NCI-H748 treated with DMSO at 0.1 percent for 48 hours (cell line): Measurements from ENCODE around the gene CES3.
"Not testable (repeated sequence)": the region's sequence is repeated elsewhere in the genome, so short reads cannot be mapped to it uniquely, and the experiment has no call there.

Experiments
- DNase-seq: peaks from one replicate; lab custom pipeline; 2025; lab: John Stamatoyannopoulos, UW

CES3 gene

DNA sequence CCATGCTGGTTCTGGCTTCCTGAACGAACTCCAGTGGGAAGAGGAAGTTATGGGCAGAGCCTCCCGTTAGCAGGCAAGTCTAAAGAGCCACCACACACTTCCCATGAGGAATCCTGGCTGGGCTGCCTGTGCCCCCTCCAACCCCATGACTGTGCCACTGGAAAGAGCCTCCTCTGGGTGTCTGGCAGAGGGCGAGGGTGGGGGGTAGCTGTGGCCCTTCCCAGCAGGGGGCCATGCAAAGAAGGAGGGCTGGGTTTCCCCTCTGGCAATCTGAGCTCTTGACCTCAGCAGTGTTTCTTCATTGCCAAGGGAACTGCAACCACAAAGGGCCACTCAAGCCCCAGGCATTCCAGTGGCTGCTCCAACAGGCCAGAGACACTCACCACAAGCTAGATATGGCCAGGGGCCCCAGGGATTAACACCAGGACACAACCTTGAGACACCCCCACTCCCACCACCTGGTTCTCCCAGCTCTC is 34.1 kb upstream of the CES3 start:
- DNase-seq: no peak

DNA sequence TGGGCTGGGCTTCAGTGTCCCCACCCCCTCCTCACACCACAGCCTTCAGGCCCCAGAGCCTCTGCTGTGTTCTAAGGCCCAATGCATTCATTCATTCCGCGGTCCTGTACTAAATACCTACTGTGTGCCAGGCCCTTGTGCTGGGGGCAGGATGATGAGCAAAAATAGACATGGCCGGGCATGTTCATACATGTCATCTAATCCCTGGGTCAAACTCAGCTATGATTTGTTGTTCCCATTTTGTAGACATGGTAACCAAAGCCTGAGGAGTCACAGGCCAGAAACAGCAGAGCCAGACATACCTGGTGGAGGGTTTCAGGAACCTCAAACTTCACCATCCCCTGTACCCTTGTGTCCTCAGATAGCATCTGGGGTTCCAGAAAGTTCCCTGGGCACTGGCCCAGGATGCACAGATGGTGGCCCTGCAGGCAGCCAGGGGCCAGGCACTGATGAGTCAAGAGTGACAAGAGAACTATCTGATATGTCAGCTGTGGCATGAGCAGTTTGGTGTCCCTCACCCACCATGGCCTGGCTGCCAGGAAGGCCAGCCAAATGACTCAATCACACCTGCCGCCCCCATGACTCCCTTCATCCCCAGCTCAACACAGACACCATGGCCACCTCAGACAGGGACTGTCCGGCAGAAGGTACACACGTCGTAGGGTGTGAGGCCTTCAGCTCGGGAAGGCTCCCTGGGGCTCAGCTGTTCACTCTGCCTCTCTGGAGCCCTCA is 33.0 kb upstream of the CES3 start:
- no peak for DNase-seq

DNA sequence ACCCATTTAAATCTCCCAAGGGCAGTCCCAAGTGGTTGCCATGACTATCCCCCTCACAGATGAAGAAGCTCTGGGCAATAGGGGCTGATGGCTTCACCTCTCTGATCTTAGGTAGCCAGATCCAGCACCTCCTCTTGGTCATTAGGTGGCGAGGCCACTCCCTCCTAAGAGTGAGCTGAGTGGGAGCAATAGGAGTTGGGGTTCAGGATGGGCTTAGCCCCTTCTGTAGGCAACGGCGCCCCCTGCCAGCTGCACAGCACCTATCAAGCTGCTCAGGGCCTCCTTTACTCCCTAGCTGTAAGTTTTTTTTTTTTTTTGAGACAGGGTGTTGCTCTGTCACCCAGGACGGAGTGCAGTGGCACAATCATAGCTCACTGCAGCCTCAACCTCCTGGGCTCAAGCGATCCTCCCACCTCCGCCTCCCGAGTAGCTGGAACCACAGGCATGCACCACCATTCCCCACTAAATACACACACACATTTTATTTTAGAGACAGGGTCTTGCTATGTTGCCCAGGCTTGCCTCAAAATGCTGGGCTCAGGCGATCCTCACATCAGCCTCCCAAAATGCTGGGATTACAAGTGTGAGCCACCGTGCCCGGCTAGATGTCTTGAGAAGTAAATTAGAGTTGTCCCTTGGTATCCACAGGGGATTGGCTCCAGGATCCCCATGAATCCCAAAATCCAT is 32.2 kb upstream of the CES3 start:
- no peak for DNase-seq

DNA sequence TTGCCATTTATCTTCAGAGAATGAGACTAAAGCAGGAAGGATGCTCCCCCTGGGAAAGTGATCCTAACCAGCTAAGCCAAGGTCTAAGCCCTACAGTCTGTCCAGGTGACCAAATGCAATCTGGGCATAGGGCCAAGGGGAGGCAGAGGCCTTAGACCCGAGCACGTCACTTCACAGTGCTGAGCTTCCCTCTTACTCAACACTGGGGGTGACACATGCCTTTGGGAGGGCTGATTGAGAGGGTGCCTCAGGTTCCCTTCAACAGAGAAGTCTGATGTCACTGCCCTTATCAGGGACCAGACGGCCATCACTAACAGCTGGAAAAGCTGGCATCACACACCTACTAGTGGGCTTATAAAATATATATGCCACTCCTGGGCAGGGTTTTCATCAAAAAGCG is 30.9 kb upstream of the CES3 start:
- no peak for DNase-seq

DNA sequence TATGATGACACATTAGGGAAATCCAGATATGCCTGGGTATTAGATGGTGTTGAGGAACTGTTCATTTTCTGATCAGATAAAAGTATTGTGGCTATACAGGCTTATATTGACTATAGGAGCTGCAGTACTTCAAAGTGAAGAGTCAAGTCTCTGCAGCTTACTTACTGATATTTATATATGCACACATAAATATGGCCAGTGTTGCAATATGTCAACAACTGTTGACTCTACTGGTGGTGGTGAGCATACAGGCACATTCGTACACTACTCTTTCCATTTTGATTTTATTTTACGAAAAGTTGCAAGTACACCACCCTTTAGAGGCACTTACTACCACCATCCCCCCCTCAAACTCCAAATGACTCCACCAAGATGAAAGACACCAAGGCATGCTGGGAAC is 29.4 kb upstream of the CES3 start:
- DNase-seq: no peak

DNA sequence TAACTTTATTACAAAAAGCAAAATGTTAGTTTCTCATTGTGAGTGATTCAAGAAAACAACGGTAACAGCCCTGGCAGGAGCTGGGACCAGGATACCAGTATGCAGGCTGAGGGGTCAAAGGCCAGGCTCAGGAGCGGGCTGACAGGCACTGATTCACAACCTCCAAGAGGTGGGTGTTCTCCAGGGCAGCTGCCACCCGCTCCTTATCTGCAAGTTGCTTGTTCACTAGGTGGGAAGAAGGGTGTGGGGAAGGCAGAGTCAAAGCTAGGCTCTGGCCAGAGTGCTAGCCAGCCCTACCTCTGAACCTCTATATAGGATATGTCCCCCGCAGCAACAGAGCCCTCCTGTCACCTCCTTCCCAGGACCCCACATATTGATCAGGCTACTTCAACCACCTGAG is 29.0 kb upstream of the CES3 start:
- DNase-seq: no peak

DNA sequence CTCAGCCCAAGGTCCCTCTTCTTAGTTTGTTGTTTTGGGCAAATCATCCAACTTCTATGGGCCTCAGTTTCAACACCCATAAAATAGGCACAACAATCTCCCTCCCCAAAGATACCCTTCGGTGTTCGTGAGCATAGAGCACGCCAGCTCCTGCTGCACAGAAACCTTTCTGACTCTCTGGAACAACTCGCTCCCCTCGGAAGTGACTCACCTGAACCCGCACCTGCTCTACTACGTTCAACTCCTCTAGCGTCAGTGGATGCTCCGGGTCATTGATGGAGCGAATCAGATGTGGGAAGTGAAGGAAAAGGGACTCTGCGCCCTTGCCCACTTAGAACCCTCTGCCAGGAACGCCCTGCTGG is 27.3 kb upstream of the CES3 start:
- no peak for DNase-seq

DNA sequence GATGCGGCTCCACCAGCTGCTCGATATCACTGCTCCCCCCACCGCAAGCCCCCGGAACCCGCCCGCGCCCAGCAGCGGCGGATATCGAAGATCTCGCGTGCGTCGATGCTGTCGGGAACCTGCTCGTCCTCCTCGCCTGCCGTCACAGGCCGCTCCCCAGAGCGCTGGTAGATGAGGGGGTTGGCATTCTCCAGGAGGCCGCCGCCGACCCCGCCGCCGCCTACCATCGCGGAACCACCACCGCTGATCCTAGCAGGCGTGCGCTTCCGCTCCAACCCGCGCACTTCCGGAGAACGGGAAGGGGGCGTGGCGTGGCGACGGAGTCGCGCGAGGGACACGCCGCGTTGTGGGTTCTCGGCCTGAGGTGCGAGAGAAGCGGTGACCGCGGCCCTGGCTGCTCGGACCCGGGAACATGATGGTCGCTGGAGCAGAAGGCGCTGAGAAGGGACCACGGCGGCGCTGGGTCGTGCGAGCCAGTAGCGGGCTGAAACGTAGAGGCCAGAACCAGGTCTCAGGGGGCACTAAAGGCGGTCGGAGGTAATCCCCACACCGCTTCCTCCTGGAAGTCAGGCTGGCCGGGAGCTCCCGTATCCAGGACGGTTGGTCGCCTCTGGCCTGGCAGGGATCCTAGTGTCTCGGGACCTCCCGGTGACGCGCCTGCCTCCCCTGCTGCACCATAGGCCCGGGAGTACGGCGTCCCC is 26.8 kb upstream of the CES3 start, which contains the start of gene CIAO2B:
Gene CIAO2B (minus strand): TSS at position 265 of the 701 bp plus-strand sequence. CDS start 38 bp downstream, at position 227.
- peak; percentile 18 for DNase-seq

DNA sequence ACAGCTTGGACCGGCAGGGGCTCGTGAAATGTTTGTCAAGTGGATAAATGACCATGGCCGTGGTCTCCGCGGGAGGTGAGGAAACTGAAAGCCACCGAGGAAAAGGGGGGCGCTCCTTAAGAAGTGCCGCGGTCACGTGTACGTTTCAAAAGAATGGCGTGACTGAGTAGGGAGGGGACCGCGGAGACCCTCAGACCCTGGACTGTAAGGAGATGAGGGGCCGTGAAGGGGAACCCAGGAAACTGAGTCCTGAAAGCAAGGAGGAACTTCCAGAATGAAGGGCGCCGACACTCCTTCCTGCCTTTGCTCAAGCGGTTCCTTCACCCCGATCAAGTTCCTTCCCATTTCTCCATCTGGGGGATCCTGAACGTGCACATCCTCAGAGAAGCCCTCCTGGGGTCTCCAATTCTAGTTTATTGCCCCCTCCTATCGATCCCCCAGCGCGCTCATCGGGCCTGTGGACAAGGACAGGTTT is 26.2 kb upstream of the CES3 start:
- DNase-seq: not testable (repeated sequence)

DNA sequence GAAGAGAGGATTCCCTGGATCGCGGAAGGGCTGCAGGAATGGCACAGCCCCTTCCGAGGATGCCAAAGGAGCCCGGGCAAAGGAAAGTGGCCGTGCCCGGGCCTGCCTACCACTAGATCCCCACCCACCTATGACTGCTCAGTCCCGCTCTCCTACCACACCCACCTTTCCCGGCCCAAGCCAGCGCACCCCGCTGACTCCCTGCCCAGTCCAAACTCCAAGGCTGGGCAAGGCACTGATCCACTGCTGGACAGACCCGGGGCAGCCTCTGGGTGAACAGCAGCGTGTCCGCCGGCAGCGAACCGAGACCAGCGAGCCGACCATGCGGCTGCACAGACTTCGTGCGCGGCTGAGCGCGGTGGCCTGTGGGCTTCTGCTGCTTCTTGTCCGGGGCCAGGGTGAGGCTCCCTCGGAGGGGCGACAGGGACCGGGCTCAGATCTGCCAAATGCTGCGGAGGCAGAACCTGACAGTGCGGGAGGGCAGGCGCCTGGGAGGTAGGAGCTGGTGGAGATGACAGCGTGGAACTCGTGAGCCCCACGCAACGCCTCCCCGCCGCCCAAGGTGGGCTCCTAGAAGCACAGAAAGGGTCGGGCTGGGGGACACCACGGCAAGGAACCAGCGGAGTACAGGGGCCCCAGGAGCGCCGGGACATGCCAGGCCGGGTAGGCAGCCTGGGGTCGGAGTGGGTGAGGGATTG is 25.6 kb upstream of the CES3 start, which contains the start of gene CES2:
Gene CES2 (plus strand): TSS at position 203 of the 698 bp plus-strand sequence. CDS start 120 bp downstream, at position 323.
- no peak for DNase-seq

DNA sequence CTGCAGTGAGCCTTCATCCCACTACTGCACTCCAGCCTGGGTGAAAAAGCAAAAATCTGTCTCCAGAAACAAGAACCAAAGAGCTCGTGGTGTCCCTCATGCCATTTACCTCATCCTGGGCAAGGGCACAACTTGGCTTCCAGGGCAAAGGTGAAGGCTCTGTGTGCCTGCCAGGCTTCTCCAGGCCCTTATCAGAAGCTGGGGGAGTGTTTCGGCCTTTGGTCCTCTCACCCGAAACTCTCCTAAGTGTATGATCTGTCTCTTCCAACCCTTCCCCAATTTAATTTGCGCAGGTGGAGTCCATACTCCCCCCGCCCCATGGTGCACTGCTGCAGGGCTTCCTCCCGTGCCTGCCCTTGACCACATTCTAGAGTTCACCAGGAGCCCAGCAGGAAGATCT is 24.6 kb upstream of the CES3 start:
- DNase-seq: no peak

DNA sequence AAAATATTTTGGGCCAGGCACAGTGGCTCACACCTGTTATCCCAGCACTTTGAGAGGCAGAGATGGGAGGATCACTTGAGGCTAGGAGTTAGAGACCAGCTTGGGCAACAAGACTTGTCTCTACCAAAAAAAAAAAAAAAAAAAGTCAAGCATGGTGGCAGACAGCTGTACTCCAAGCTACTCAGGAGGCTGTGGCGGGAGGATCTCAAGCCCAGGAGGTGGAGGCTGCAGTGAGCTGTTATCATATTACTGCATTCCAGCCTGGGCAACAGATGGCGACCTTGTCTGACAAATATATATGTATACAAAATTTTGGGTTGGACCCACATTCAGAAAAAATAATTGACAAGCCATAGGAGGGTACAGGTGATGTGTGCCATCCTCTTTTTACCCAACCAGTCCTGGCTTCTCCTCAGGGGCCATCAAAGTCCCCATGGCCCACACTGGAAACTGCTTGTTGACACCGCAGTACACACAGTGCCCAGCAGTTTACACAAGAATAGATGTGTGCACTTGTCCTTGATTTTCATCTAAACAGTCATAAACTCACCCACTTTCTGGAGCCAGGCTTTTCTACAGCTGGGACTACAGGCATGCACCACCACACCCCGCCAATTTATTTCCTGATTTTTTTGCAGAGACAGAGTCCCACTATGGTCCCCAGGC is 24.0 kb upstream of the CES3 start:
- DNase-seq: no peak

DNA sequence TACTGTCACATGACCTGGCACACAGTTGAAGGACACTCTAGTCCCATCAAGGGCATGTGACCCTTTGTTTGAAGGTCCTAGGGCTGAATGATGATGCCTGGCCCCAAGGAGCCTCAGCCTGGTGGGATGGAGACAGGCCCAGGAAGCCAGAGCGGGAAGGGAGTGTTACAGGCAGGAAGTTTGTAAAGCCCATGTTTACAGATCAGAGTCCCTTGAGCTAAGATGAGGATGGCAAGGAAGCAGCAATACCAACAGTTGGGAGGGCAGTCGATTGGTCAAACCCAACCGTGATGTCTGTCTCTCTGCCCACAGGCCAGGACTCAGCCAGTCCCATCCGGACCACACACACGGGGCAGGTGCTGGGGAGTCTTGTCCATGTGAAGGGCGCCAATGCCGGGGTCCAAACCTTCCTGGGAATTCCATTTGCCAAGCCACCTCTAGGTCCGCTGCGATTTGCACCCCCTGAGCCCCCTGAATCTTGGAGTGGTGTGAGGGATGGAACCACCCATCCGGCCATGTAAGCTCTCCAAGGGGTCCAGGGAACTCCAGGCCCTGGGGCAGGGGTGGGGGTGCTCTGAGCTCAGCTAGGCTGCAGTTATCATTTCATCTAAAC is 23.2 kb upstream of the CES3 start:
- no peak for DNase-seq

DNA sequence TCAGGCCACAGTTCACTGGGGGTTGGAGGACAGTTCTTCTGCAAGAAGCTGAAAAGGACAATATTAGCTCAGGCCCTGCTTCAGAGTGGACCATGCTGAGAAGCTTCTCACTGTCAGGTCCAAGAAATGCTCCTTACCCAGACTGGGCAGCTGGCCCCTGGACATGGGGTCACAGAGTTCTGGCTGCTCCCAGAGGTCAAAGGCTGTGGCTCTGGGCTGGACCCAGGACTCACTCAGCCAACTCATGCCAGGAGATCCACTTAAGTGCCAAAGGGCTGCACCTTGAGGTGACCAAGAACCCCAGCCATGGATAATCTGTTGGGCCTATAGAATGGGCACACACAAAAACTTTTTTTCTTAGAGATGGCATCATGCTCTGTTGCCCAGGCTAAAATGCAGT is 21.7 kb upstream of the CES3 start:
- DNase-seq: no peak

DNA sequence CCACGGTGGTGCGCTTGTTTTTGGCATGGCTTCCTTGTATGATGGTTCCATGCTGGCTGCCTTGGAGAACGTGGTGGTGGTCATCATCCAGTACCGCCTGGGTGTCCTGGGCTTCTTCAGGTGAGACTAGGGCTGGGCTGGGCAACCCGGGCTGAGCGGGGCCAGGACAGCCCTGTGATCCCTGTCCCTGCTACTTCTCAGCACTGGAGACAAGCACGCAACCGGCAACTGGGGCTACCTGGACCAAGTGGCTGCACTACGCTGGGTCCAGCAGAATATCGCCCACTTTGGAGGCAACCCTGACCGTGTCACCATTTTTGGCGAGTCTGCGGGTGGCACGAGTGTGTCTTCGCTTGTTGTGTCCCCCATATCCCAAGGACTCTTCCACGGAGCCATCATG is 20.8 kb upstream of the CES3 start:
- no peak for DNase-seq

DNA sequence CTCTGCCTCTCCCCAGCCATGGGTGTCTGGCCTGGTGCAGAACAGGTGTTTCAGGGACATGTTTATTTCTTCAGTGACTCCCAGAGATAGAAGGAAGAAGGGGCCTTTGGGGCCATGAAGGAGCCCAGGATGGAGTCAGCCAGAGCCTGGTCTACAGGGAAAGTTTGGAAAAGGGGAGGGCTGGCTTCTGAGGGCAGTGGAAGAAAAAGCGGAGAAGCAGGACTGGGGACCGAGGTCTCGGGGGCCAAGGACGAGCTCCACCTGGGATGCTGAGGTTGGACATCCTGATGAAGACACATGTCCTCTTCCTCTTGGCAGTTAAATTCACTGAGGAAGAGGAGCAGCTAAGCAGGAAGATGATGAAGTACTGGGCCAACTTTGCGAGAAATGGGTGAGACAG is 18.1 kb upstream of the CES3 start:
- no peak for DNase-seq

DNA sequence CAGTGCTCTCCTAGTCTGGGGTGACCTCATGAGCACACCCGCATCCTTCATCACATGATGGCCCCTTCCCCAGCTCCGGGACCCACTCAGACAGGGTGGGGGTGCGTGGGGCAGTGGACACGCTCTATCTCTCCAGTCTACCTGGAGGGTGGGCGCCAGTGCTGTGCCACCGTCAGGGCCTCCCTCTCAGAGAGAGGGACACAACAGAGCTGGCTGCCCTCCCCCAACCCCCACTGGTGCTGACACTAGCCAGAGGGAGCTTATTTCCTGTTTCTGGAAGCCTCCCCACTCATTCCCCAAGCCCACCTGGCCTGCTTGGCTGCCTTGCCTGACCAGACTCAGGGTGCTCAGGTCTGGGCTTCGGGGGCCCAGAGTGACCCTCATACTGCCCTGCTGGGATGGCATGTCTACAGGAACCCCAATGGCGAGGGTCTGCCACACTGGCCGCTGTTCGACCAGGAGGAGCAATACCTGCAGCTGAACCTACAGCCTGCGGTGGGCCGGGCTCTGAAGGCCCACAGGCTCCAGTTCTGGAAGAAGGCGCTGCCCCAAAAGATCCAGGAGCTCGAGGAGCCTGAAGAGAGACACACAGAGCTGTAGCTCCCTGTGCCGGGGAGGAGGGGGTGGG is 17.5 kb upstream of the CES3 start:
- no peak for DNase-seq

DNA sequence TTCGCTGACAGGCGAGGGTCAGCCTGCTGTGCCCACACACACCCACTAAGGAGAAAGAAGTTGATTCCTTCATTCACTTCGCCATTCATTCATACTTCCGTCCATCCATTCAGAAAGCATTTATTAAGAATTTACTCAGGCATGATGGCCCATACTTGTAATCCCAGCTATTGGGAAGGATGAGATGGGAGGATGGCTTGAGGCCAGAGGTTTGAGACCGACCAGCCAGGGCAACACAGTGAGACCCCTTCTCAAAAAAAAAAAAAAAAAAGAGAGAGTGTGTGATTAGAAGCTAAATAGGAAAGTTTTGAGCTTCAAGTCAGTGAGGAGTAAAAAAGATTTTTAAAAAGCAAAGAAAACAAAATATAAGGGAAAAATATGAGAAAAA is 17.0 kb upstream of the CES3 start:
- DNase-seq: no peak

DNA sequence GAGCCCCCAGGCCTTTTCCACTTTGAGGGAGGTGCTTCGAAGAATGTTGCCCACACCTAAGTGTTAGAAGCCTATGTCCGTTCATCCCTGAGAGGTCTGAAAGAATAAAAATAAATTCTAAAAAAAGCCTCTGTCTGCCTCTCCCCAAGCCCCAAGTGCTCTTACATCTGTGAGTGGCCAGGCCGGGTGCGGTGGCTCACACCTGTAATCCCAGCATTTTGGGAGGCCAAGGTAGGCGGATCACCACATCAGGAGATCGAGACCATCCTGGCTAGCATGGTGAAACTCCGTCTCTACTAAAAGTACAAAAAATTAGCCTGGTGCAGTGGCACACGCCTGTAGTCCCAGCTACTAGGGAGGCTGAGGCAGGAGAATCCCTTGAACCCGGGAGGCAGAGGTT is 16.1 kb upstream of the CES3 start:
- not testable (repeated sequence) for DNase-seq

DNA sequence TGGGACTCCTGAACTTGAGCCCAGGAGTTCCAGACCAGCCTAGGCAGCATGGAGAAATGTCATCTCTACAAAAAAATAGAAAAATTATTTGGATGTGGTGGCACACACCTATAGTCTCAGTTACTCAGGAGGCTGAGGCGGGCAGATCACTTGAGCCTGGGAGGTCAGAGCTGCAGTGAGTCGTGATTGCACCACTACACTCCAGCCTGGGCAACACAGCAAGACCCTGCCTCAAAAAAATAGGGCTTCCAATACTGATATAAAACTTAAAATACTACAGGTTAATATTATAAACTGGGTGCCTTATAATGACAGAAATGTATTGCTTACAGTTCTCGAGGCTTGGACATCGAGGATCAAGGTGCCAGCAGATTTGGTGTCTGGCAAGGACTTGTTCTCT is 15.1 kb upstream of the CES3 start:
- no peak for DNase-seq

DNA sequence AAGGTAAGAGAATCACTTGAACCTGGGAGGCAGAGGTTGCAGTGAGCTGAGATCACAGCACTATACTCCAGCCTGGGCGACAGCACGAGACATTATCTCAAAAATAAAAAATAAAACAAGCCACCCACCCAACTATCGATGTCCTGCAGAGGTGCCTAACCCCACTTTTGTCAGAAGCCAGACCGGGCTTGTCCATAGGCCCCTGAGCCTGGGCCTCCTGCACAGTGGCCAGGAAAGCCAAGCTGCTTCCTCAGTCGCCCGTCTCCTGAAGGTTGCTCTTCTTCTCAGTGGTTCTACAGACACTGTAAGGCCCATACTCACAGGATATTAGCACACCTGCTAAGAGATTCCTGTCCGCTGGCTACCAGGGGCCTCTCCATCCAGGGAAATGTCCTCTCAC is 14.5 kb upstream of the CES3 start:
- no peak for DNase-seq
